Inflammatory macrophage (primary cell): Measurements from ENCODE around the gene E2F4.
A peak's percentile ranks its signal among the peaks of the same experiment; 100 is the strongest.

ENCODE experiments used
- DNase-seq, 2 donors: peaks; one replicate each; pipeline ENCODE4 v3.0.0-alpha.2; 2020 to 2022

E2F4 gene

GRCh38 chr16:67190448-67191399, 1.2 kb upstream of the E2F4 start:
- no peak for DNase-seq

GRCh38 chr16:67191411-67191994, 452 bp upstream of the E2F4 start:
- no peak for DNase-seq

- no peak for DNase-seq
These were observed 916 bp downstream of the E2F4 start for GRCh38 chr16:67192781-67193361.

- no peak for DNase-seq
These were observed 1.6 kb downstream of the E2F4 start for GRCh38 chr16:67193536-67193935.

GRCh38 chr16:67194260-67194659, 2.3 kb downstream of the E2F4 start:
- DNase-seq, result no peak

GRCh38 chr16:67195676-67196075, 3.7 kb downstream of the E2F4 start:
- DNase-seq, result no peak

GRCh38 chr16:67196881-67197280, 4.9 kb downstream of the E2F4 start:
- no peak for DNase-seq

- no peak for DNase-seq
These were observed 5.7 kb downstream of the E2F4 start for GRCh38 chr16:67197704-67198103.

GRCh38 chr16:67198238-67198734, 6.3 kb downstream of the E2F4 start:
- peak; percentile 65 to 68 for DNase-seq

- no peak for DNase-seq
These were observed 7.3 kb downstream of the E2F4 start, which contains the start of gene ELMO3 for GRCh38 chr16:67199011-67199807. Gene ELMO3 (plus strand): TSS chr16:67199131. CDS start chr16:67199327, 196 bp downstream.

GRCh38 chr16:67199808-67200198, 7.8 kb downstream of the E2F4 start:
- no peak for DNase-seq

GRCh38 chr16:67200491-67200890, 8.5 kb downstream of the E2F4 start:
- no peak for DNase-seq

GRCh38 chr16:67201411-67202345, 9.7 kb downstream of the E2F4 start:
- no peak for DNase-seq

GRCh38 chr16:67202426-67202825, 10.5 kb downstream of the E2F4 start:
- DNase-seq, result no peak

GRCh38 chr16:67202956-67203493, 11.1 kb downstream of the E2F4 start:
- no peak for DNase-seq

- DNase-seq, result no peak
These were observed 12.1 kb downstream of the E2F4 start for GRCh38 chr16:67204076-67204475.

GRCh38 chr16:67206129-67206837, 14.3 kb downstream of the E2F4 start:
- no peak for DNase-seq

- no peak for DNase-seq
These were observed 14.9 kb downstream of the E2F4 start for GRCh38 chr16:67206838-67207248.

GRCh38 chr16:67207249-67208091, 15.5 kb downstream of the E2F4 start:
- DNase-seq, result no peak
